GM19467 (cell line): ENCODE measurements around the gene HDHD5.

Experiments
- ATAC-seq: cut with Tn5 transposase; IDR thresholded peaks from one replicate; pipeline ENCODE4 v1.9.1; 2021; ENCODE audit warnings: mild to moderate bottlenecking, moderate library complexity; ENCODE audit not compliant: unreplicated experiment

HDHD5 gene

GRCh38 chr22:17158568-17159503 is at the start of gene HDHD5:
TSS of gene HDHD5 (minus strand) at chr22:17159277. CDS start at chr22:17159251, 26 bp downstream.
- ATAC-seq: peak; percentile 66

DNA sequence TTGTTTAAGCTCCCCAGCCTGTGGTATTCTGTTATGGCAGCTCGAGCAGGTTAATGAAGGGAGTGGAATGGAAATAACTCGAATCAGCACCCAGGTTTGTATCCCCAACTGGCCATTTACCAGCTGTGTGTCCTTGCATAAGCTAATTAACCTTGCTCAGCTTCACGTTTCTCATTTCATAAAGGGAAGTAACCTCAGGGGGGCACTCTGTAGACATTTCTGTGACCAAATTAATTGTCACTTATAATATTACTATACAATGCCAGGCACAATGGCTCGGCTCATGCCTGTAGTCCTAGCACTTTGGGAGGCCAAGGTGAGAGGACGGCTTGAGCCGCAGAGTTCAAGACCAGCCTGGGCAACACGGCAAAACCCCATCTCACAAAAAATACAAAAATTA is 46.4 kb upstream of the HDHD5 start:
- no peak for ATAC-seq

- no peak for ATAC-seq
Observed at GRCh38 chr22:17201285-17201945, 42.3 kb upstream of the HDHD5 start.

DNA sequence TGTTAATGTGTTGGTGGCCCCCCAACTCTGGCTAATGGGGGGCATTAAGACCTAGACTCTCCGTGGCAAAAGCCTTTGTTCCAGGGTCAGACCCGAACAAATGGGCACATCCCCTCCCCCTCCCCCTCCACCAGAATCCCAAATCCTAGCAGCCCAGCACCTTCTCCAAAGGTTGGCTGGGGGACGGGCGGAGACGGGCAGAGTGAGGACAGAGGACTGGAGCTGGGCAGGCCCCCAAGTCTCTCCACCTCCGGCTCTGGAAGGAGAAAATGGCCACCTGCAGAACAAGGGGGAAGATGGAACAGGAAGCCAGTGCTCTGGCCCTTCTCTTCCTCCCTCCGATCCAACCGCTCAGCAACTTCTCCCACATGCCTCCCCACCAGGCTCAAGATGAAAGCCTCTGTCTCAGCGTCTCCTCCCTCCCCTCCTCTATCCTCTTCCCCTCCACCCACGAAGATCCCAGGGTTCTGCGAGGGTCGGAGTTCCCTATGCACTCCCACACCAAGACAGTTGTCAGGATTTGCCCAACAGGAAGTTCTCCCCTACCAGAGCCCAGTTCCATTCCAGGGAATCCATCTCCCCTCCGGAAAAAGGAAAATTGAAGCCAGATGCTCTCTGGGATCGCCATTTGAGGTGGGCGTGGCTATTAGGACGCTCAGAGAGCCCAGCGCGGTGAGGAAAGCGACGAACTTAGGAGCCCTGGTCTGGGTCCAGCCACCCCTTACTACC is 40.1 kb upstream of the HDHD5 start:
- ATAC-seq: no peak

DNA sequence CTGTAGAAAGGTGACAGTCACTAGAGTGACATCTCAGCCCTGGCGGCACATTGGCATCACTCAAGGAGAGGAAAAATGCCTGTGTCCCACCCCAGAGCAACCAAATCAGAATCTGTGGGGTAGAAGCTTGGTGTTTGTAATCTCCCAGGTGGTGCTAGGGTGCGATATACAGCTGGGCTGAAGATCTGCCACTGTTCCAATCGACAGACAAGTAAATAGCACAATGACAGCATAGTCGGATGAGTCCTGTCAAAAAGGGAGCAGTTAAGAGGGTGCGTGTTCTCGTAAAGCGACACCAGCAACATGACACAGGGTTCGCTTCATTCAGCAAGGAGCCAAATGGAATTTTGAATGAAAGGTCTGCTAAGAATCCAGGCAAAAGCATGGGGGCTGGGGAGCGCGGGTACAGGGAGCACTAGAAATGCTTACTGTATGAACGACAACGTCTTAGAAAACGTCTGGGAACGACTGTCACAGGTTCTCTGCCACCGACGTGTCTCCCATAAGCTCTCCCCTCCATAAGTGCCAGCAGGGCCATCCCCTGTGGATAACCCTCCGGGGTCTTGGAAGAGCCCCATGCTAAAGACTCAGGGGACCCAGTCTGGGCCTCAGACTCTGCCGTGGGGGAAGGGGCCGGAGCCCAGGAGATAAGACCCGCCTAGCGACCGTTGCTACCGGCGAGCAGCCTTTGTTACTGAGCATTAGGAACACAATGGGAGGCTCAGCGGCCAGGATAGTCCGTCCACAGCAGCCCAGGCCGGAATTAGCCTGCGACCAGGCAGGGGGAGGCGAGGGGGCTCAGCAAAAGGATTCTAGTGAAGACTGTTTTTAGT is 39.3 kb upstream of the HDHD5 start:
- ATAC-seq: no peak

DNA sequence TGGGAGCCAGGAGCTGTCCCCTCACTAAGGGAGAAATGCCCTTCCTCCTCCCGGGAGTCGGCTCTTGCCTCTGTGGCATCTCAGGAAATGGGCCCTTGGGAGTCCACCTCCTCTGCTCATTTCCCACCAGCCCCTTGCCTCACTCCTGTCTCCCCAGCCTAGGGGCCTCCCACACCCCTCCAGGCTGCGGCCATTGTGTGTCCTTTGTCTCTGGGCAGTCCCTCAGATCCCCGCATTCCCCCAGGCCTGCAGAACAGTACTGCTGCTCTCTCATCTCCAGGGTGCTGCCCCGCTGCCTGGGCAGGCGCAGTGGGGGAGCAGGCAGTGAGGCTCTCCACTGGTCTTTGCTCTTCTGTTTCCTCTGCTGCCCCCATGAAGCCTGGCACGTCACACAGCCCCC is 35.1 kb upstream of the HDHD5 start:
- ATAC-seq: no peak

- no peak for ATAC-seq
Observed at GRCh38 chr22:17192186-17192585, 33.1 kb upstream of the HDHD5 start.

DNA sequence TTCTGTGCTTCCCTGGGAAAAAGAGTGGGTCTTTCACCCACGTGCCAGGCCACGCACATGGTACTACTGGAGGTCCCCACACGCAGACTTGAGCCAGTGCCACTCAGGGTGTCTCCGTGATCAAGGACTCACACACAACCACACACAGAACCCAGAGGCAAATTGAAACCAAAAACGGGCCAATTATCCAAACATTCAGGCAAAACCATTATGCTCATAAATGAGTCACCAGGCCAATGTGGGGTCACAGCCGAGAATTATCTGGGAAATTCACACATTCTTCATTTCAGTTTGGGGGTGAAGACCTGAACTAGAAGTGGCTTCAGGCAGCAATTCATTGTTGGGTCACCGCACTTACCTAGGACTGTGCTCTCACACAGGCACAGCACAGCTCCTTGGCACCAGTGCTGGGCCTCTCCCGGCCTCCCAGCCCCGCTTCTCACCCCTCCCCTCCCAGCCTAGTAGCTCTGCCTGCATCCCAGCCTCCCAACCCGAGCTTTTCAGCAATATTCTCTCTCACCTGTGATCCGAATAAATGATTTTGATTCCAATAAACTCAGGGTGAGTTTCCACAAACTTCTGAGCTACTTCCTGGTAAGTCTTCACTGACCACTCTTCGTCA is 32.2 kb upstream of the HDHD5 start:
- ATAC-seq: no peak

- no peak for ATAC-seq
Observed at GRCh38 chr22:17190702-17191101, 31.6 kb upstream of the HDHD5 start.

DNA sequence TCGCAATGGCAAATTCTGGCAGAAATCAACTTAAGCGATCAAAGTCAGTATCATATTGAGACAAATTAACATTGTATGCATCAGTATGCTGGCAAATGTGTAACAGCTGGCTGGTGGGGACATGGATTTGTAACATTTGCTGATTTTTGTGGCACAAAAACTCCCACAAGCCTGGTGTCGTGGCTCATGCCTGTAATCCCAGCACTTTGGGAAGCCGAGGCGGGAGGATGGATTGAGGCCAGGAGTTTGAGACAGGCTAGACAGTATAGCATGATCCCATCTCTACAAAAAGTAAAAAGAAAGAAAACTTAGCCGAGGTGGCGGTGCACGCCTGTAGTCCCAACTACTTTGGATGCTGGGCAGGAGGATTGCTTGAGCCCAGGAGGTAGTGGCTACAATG is 17.6 kb upstream of the HDHD5 start:
- ATAC-seq: no peak

DNA sequence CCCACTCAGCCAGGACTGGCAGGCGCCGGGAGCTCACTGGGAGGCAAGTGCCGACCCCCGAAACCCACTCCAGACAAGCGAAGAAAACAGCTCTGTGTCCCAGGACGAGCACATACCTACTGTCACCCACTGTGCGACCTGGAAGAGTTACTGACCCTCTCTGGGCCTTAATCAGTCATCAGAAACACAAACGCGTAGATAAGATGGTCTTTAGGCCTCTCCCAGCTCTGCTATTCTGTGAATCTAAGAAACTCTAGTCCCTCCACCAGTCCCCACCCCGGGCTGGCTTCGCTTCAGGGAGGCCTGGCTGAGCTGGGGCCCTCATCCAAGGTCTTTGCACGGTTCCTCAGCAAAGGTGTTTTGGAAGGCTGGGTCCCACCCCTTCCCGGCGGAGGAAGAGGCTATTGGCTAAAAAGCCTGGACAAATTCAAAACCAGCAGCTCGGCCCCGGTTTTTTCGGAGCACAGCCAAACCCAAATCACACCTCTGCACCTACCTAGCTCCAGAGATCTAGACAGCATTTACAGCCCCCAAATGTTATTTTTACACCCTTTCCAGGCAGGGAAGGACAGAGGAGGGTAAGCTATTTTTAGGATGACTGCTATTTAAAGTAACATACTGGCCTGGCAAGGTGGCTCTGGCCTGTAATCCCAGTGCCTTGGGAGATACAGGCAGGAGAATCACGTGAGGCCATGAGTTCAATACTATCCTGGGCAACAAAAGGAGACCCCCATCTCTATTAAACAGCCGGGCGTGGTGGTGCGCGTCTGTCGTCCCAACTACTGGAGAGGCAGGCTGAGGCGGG is 13.2 kb upstream of the HDHD5 start:
- peak; percentile 2 for ATAC-seq

- ATAC-seq: peak; percentile 89
Observed at GRCh38 chr22:17171153-17172028, 12.3 kb upstream of the HDHD5 start.

- no peak for ATAC-seq
Observed at GRCh38 chr22:17167486-17167885, 8.4 kb upstream of the HDHD5 start.

- no peak for ATAC-seq
Observed at GRCh38 chr22:17164392-17165024, 5.4 kb upstream of the HDHD5 start.

DNA sequence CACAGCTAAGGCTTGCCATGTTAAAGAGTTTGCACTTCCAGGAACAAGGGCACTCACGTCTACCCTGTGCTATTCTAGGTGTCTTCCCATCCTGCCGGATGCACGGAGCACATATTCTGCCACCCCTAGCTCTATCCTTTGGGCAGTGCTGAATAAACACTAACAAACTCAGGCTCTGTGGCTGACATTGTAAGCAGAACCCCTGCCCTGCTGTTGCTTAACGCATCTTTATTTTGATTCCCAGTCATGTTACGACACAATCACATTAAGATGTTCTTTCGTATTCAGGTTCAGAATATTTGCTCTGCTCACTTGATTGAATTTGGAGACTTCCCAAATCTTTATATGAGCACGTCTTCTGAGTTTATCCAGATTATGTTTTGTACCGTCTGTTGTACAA is 3.7 kb upstream of the HDHD5 start:
- ATAC-seq: no peak

GRCh38 chr22:17161991-17162390 is 2.9 kb upstream of the HDHD5 start:
- ATAC-seq: no peak

DNA sequence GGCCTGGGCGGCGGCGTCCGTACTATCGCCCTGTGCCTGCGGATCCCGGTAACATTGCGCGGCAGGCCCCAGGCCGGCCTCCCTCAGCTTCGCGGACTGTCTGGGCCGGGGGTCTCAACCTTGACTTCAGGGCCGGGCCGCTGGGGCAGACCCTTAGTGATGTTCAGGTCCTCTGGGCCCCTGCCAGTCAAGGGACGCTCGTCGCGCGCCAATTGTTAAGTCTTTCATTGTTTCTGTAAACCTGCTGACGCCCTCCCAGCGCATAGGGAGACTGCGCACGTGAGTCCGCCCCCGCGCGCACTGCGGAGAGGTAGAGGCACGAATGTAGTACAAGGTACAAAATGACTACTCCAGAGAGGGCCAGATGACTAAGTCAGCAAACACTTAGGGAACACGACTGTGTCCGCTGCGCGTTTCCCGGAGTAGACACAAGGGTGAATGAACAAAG is 451 bp upstream of the HDHD5 start:
- peak; percentile 20 for ATAC-seq

- no peak for ATAC-seq
Observed at GRCh38 chr22:17158176-17158567, 905 bp downstream of the HDHD5 start.
